Measurements from ENCODE around the gene MROH2A. TPM values are rescaled to one million over a fixed set of nuclear protein-coding genes. Genes with fewer than 3 reads are reported as not detected.

MROH2A gene
- total RNA-seq, 1 experiment from 2014 or later, result 1.4 TPM

DNA sequence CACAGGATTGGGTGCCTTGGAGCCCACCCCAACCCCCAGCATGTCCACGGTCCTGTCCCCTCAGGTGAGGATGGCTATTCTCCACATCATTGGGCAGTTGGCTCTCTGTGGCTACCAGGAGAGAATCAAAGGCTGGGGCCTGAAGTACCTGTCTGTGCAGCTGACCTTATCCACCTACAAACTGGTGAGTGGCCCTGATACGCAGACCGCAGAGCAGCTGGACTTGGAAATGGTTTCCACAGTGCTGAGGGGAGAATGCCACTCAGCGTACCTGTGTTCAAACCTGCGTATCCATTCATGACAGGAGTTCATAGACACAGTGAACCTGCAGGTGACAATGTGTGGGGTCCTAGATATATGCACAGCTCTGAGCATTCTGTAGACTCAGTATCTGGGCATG lies 21.6 kb downstream of the MROH2A start:
- H3F3A ChIP-seq (ENCODE audit: insufficient read depth, low read depth), result no peaks in the 10 kb centered on the region
- TF ChIP-seq, protein P1, sequence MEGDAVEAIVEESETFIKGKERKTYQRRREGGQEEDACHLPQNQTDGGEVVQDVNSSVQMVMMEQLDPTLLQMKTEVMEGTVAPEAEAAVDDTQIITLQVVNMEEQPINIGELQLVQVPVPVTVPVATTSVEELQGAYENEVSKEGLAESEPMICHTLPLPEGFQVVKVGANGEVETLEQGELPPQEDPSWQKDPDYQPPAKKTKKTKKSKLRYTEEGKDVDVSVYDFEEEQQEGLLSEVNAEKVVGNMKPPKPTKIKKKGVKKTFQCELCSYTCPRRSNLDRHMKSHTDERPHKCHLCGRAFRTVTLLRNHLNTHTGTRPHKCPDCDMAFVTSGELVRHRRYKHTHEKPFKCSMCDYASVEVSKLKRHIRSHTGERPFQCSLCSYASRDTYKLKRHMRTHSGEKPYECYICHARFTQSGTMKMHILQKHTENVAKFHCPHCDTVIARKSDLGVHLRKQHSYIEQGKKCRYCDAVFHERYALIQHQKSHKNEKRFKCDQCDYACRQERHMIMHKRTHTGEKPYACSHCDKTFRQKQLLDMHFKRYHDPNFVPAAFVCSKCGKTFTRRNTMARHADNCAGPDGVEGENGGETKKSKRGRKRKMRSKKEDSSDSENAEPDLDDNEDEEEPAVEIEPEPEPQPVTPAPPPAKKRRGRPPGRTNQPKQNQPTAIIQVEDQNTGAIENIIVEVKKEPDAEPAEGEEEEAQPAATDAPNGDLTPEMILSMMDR (conservative IDR thresholded peaks at IDR 0.05), result no peak
- no peak for TF ChIP-seq EZH2 (IDR thresholded peaks at IDR 0.05; ENCODE audit: low read depth)
- intact Hi-C loops (cut with micrococcal nuclease; ENCODE audit: unreplicated experiment), result no loop called here
- no peak overlapping the region for H3K4me2 ChIP-seq
- H3K79me2 ChIP-seq (ENCODE audit: low read depth), result no peaks in the 10 kb centered on the region
- peaks cover 7% of the 10 kb centered on the region for H3K4me1 ChIP-seq (replicated peaks; ENCODE audit: insufficient read depth)
- H3K9me3 ChIP-seq (ENCODE audit: insufficient read depth, low read depth), result no peaks in the 10 kb centered on the region
- DNase-seq, result no peak
- H3K27ac ChIP-seq, result no peak overlapping the region
- ChIA-PET CTCF (no interaction called here), POLR2A (ENCODE audit: unreplicated experiment) (no interaction called here)
- no TSS peak for BruUV-seq (replicated peaks)
- no peak overlapping the region for H3K4me3 ChIP-seq
- H3K36me3 ChIP-seq (ENCODE audit: low read depth), result no peaks in the 10 kb centered on the region
- no peaks in the 10 kb centered on the region for H3K27me3 ChIP-seq (ENCODE audit: insufficient read depth, low read depth)
- no peaks in the 10 kb centered on the region for H3K9me2 ChIP-seq (ENCODE audit: insufficient read depth)
- no peaks in the 10 kb centered on the region for H4K20me1 ChIP-seq (ENCODE audit: insufficient read depth)
- no peak overlapping the region for H2AFZ ChIP-seq

DNA sequence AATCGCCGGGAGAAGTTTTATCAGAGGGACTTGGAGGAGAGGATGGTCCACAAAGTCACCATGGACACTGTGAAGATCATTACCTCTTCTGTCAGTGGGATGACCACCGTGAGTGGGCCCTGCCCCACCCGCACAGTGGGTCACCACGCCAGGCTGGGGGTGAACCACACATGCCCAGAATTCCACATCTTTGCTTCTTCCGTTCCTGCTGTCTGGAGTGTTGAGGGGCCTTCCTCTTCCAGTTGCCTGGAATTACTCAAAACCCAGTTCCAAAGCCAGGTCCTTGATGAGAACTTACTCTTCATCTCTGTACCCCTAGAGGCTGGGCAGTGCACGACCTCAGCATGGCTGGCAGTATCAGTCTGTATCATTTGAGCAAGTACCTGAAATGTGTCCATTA lies 22.1 kb downstream of the MROH2A start:
- intact Hi-C loops (cut with micrococcal nuclease; ENCODE audit: unreplicated experiment), result no loop called here
- Histone ChIP-seq H4K20me1 (ENCODE audit: insufficient read depth) (no peaks in the 10 kb centered on the region), H3K27me3 (ENCODE audit: insufficient read depth, low read depth) (no peaks in the 10 kb centered on the region), H3K4me2 (no peak overlapping the region), H3K9me3 (ENCODE audit: insufficient read depth, low read depth) (no peaks in the 10 kb centered on the region), H2AFZ (no peak overlapping the region), H3K27ac (no peak overlapping the region), H3K4me3 (no peak overlapping the region), H3K4me1 (replicated peaks; ENCODE audit: insufficient read depth) (peaks cover 7% of the 10 kb centered on the region), H3K36me3 (ENCODE audit: low read depth) (no peaks in the 10 kb centered on the region), H3F3A (ENCODE audit: insufficient read depth, low read depth) (no peaks in the 10 kb centered on the region), H3K79me2 (ENCODE audit: low read depth) (no peaks in the 10 kb centered on the region), H3K9me2 (ENCODE audit: insufficient read depth) (no peaks in the 10 kb centered on the region)
- no TSS peak for BruUV-seq (replicated peaks)
- DNase-seq, result no peak
- ChIA-PET CTCF (no interaction called here), POLR2A (ENCODE audit: unreplicated experiment) (no interaction called here)
- no peak for TF ChIP-seq EZH2 (IDR thresholded peaks at IDR 0.05; ENCODE audit: low read depth)
- TF ChIP-seq, protein P1 (conservative IDR thresholded peaks at IDR 0.05), result no peak

DNA sequence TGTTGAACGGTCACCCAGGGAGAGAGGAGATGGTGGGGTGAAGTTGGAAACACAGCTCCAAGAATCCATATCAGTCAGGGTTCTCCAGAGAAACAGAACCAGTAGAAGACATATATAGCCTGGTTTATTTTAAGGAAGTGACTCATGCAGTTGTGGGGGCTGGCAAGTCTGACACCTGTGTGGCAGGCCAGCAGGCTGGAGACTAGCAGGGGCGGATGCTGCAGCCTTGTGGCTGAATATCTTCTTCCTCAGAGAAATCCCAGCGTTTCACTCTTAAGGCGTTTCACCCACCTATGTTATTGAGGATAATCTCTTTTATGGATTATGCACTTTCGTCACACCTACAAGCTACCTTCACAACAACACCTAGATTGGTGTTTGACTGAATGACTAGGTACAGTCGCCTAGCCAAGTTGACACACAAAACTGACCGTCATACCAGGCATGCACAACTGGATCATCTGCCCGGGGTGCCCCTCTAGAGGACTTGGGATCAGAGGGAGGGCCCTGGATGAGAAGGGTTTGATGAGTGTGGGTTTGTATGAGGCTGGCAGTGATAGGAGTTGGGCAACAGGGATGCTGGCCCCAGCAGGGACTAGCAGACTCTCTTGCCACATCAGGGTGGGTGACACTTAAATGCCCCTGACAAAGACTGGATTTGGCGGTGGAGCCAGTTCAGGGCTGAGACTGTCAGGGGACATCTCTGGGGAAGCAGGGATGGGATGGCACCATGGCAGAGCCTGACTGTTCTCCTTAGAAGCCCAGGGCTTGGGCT lies 23.4 kb downstream of the MROH2A start:
- H3K9me3 ChIP-seq (ENCODE audit: insufficient read depth, low read depth), result no peaks in the 10 kb centered on the region
- no peak overlapping the region for H2AFZ ChIP-seq
- POLR2A ChIA-PET (ENCODE audit: unreplicated experiment), result interaction anchor here (0.6 kb wide), 1 partner anchor 415 kb away, joined by 3 read pairs; no protein-coding TSS in a partner anchor
- no peaks in the 10 kb centered on the region for H3K79me2 ChIP-seq (ENCODE audit: low read depth)
- TF ChIP-seq, protein P1 (conservative IDR thresholded peaks at IDR 0.05), result no peak
- TF ChIP-seq EZH2 (IDR thresholded peaks at IDR 0.05; ENCODE audit: low read depth), result no peak
- CTCF ChIA-PET, result interaction anchor here (0.6 kb wide), 2 partner anchors 27 to 404 kb away, joined by 4 read pairs; no protein-coding TSS in a partner anchor
- H3K36me3 ChIP-seq (ENCODE audit: low read depth), result no peaks in the 10 kb centered on the region
- H4K20me1 ChIP-seq (ENCODE audit: insufficient read depth), result no peaks in the 10 kb centered on the region
- H3K4me1 ChIP-seq (replicated peaks; ENCODE audit: insufficient read depth), result peaks cover 7% of the 10 kb centered on the region
- H3K9me2 ChIP-seq (ENCODE audit: insufficient read depth), result no peaks in the 10 kb centered on the region
- H3K4me2 ChIP-seq, result no peak overlapping the region
- peak; percentile 46 to 64 for DNase-seq
- no TSS peak for BruUV-seq (replicated peaks)
- intact Hi-C loops (cut with micrococcal nuclease; ENCODE audit: unreplicated experiment), result loop anchor here (1.0 kb wide), 1 partner anchor 358 kb away; no protein-coding TSS in a partner anchor
- no peak overlapping the region for H3K27ac ChIP-seq
- no peaks in the 10 kb centered on the region for H3F3A ChIP-seq (ENCODE audit: insufficient read depth, low read depth)
- no peak overlapping the region for H3K4me3 ChIP-seq
- no peaks in the 10 kb centered on the region for H3K27me3 ChIP-seq (ENCODE audit: insufficient read depth, low read depth)

Data from PC-9 (cell line).